ENCODE results near the gene MDFIC.

- TF ChIP-seq CTCF (IDR thresholded peaks at IDR 0.05) (no peak), EZH2phosphoT487 (IDR thresholded peaks at IDR 0.05) (no peak)
These were observed 85.9 kb downstream of the MDFIC start for GRCh38 chr7:115007751-115008150.
